Mucosa of descending colon (tissue), 3 donors: Measurements from ENCODE around the gene RNF40. TPM values are rescaled to one million over a fixed set of nuclear protein-coding genes. Genes with fewer than 3 reads are reported as not detected.

ENCODE experiments used
- ATAC-seq: fragments of 200-7000 bp; cut with Tn5 transposase; one replicate; pipeline ENCODE4 v1.9.1; 2020; ENCODE audit warnings: mild to moderate bottlenecking, moderate library complexity
- DNase-seq, 3 donors: peaks; one replicate each; pipeline ENCODE4 v3.0.0-alpha.2; 2020
- H3K36me3 ChIP-seq: fragments of 200-600 bp; one replicate; pipeline ENCODE4 v1.8.0; 2021; ENCODE audit warnings: low read depth, mild to moderate bottlenecking
- H3K4me1 ChIP-seq: fragments of 200-600 bp; one replicate; pipeline ENCODE4 v1.8.0; 2021; ENCODE audit warnings: low read depth, mild to moderate bottlenecking
- H3K4me3 ChIP-seq: fragments of 200-600 bp; one replicate; pipeline ENCODE4 v1.8.0; 2021; ENCODE audit warnings: mild to moderate bottlenecking
- H3K9me3 ChIP-seq: fragments of 200-600 bp; one replicate; pipeline ENCODE4 v1.8.0; 2021; ENCODE audit warnings: mild to moderate bottlenecking
- intact Hi-C, 2 donors: fragments of 100-400 bp; cut with DNase I in 1 of 2; cut with micrococcal nuclease in 1 of 2; formaldehyde crosslinking; loops; one replicate each; pipeline versions ENCODE4 v1.11.0 to v1.11.1; 2022; cut with DNase I, micrococcal nuclease
- long read RNA-seq, 2 donors: library from polyadenylated mRNA; unstranded; transcript quantifications; one replicate each; pipeline ENCODE4 v2.0.0, GENCODE V29; 2019 to 2021
- total RNA-seq, 3 donors: library from RNA; stranded (reverse); fragmentation: NEBNext Ultra II Directional in 2 of 3; extraction: Animal tissue kit (Norgen Biotek cat#: 25700) in 2 of 3; gene quantifications; one replicate each; pipeline versions ENCODE4 v1.2.1 to v1.2.4, GENCODE V29; 2021 to 2023
- TF ChIP-seq, protein P1 (sequence below): fragments of 200-600 bp; IDR thresholded peaks from one replicate; pipeline ENCODE4 v1.8.0; 2022; ENCODE audit warnings: antibody characterized with exemption, mild to moderate bottlenecking
- donor health status: DM: no; HTN: no; CAD: no; lungs with moderate emphysema.
- donor health status: DM: no; HTN: no; CAD: no.
- donor health status: DM: no; HTN: yes; CAD: no.

Gene RNF40
- 100 to 1,000 TPM in 1 of 3 donors, 10 to 100 TPM in 2; 87.6 to 110 (median 96.3) TPM for total RNA-seq
- long read RNA-seq, donor 1, full-length matches to known transcripts = 23 of 84 reads
- long read RNA-seq, donor 1, partial matches to known transcripts = 49 of 84 reads
- long read RNA-seq, donor 1, other reads (novel, unspliced or antisense) = 12 of 84 reads
- long read RNA-seq, donor 2, full-length matches to known transcripts = 1 of 12 reads
- long read RNA-seq, donor 2, partial matches to known transcripts = 4 of 12 reads
- long read RNA-seq, donor 2, other reads (novel, unspliced or antisense) = 7 of 12 reads

DNA sequence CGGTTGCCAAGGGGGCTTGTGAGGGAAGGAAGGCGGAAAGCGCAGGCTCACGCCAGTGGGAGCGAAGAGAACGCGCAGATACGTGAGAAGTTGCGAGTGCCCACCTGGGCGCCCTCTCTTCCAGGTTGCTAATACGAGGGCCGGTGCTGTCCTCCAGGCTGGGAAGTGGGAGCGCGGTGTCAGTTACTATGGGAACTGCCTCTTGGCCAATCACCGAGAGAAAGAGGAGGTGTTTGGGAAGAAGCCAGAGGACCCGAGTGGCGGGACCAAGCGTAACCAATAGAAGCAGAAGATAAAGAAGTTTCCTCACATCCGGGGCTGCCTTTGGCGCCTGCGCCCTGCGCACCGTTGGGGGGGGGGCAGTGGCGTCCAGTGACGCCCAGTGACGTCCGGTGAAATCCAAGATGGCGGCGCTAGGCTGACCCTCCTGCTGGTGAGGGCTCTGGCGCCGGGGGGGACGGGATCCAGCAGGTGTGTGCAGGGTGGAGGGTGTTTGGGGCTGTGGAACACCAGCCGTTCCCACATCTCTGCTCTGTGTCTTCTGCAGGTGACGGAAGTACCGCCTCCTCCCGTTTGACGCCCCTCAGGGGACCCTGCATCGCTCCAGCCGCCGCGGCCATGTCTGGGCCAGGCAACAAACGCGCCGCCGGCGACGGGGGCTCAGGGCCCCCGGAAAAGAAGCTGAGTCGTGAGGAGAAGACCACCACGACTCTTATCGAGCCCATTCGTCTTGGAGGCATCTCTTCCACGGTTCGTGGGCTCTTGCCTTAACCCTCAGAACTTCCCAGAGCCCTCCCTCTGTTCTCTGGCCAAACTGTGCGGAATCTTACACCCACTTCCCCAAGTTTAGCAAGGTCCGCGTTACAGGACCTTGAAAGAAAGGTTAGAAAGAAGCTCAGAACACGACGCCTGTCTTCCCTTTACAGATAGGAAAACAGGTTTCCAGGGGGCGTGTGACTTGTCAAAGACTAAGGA is at the start of gene RNF40, which contains the start of gene CFAP119:
Gene RNF40, plus strand, starts transcription at position 395 of the 975 bp plus-strand sequence. Its CDS starts 224 bp downstream, at position 619.
Gene CFAP119, minus strand, starts transcription at position 135 of the 975 bp plus-strand sequence. CDS start 314 bp downstream, outside the sequence.
- Histone ChIP-seq H3K36me3 (peaks cover 11% of the 10 kb centered on the region), H3K4me3 (peak within 1 kb of the TSS; percentile 74), H3K4me1 (peaks cover 20% of the 10 kb centered on the region), H3K9me3 (no peaks in the 10 kb centered on the region)
- ATAC-seq = peak; percentile 96
- intact Hi-C loops = no loop called here
- TF ChIP-seq, protein P1, sequence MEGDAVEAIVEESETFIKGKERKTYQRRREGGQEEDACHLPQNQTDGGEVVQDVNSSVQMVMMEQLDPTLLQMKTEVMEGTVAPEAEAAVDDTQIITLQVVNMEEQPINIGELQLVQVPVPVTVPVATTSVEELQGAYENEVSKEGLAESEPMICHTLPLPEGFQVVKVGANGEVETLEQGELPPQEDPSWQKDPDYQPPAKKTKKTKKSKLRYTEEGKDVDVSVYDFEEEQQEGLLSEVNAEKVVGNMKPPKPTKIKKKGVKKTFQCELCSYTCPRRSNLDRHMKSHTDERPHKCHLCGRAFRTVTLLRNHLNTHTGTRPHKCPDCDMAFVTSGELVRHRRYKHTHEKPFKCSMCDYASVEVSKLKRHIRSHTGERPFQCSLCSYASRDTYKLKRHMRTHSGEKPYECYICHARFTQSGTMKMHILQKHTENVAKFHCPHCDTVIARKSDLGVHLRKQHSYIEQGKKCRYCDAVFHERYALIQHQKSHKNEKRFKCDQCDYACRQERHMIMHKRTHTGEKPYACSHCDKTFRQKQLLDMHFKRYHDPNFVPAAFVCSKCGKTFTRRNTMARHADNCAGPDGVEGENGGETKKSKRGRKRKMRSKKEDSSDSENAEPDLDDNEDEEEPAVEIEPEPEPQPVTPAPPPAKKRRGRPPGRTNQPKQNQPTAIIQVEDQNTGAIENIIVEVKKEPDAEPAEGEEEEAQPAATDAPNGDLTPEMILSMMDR = no peak
- DNase-seq = peak; percentile 96 to 97 (median 97)

DNA sequence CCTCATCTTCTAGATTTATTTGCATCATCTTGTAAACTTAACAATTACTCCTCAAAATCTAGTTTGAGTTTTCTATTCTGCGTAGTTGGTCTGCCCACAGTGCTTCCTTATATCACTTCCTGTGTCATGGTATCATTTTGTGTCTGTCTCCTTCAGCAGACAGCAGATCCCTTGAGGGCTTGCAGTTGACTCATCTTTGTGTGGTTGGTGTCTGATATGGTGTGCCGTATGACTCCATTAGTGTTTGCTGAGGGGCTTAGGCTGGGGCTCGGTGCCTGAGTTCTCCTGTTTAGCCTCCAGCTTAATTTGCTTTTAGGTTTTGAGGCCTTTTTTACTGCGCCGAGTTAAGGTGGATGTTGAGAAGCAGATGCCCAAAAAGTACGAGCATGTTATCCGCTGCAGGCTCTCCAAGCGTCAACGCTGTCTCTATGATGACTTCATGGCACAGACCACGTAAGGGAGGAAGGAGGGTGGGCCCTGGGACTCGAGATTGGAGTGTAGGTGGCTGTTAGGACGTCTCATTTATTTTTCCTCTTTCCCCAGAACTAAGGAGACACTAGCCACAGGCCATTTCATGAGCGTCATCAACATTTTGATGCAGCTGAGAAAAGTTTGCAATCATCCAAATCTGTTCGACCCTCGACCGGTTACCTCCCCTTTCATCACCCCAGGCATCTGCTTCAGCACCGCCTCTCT is 46.2 kb upstream of the RNF40 start:
- H3K9me3 ChIP-seq = no peaks in the 10 kb centered on the region
- DNase-seq (no peak), ATAC-seq (peak; percentile 65)
- H3K36me3 ChIP-seq = peaks cover 45% of the 10 kb centered on the region
- intact Hi-C loops = no loop called here
- no peaks in the 10 kb centered on the region for H3K4me1 ChIP-seq
- TF ChIP-seq, protein P1 = no peak
- no peak overlapping the region for H3K4me3 ChIP-seq

DNA sequence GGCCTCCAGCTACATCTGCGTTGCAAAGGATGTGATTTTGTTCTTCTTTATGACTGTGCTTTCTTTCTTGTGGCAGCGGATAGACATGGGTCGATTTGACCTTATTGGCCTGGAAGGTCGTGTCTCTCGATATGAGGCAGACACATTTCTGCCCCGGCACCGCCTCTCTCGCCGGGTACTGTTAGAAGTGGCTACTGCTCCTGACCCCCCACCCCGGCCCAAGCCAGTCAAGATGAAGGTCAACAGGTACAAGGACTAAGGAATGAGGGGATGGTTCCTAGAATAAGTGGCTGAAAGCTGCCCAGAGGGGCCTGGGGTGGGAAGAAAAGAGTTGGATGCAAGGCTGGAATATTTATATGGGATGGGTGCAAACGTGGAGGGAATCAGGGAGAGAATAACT is 42.0 kb upstream of the RNF40 start:
- Histone ChIP-seq H3K9me3 (no peaks in the 10 kb centered on the region), H3K4me1 (peaks cover 10% of the 10 kb centered on the region), H3K36me3 (peaks cover 41% of the 10 kb centered on the region), H3K4me3 (no peak overlapping the region)
- ATAC-seq (no peak), DNase-seq (no peak)
- TF ChIP-seq, protein P1 = no peak
- intact Hi-C loops = no loop called here

DNA sequence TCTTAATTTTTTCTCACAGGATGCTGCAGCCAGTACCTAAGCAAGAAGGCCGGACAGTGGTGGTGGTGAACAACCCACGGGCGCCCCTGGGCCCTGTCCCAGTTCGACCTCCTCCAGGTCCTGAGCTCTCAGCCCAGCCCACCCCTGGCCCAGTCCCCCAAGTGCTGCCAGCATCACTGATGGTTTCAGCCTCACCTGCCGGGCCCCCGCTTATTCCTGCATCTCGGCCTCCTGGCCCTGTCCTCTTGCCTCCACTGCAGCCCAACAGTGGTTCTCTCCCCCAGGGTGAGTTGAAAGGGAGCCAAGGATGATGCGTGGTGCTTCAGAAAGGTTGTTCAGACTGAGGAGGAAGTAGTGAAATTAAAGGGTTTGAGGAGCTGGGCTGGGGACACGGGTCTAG is 41.4 kb upstream of the RNF40 start:
- Histone ChIP-seq H3K4me1 (peaks cover 14% of the 10 kb centered on the region), H3K36me3 (peaks cover 37% of the 10 kb centered on the region), H3K9me3 (no peaks in the 10 kb centered on the region), H3K4me3 (no peak overlapping the region)
- intact Hi-C loops = no loop called here
- ATAC-seq (no peak), DNase-seq (no peak)
- TF ChIP-seq, protein P1 = no peak

DNA sequence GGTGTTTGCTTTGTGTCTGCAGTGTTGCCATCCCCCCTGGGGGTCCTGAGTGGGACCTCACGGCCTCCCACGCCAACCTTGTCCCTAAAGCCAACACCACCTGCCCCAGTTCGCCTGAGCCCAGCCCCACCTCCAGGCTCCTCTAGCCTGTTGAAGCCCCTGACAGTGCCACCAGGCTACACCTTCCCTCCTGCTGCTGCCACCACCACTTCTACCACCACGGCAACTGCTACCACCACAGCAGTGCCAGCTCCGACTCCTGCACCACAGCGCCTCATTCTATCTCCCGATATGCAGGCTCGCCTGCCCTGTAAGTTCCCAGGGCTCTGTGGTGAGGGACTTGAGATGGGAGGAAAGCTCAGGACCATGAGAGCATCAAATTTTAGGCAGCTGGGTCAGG is 41.0 kb upstream of the RNF40 start:
- TF ChIP-seq, protein P1 = no peak
- DNase-seq (no peak), ATAC-seq (no peak)
- H3K9me3 ChIP-seq = no peaks in the 10 kb centered on the region
- peaks cover 18% of the 10 kb centered on the region for H3K4me1 ChIP-seq
- intact Hi-C loops = no loop called here
- peaks cover 37% of the 10 kb centered on the region for H3K36me3 ChIP-seq
- no peak overlapping the region for H3K4me3 ChIP-seq
